Activated CD8-positive, alpha-beta T cell treated with anti-CD3 and anti-CD28 coated beads for 36 hours (primary cell): ENCODE data around the gene CSTF2T. TPM values are rescaled to one million over a fixed set of nuclear protein-coding genes. Genes with fewer than 3 reads are reported as not detected.
"Not testable (repeated sequence)": the region's sequence is repeated elsewhere in the genome, so short reads cannot be mapped to it uniquely, and the experiment has no call there.

ENCODE experiments used
- ATAC-seq: fragments of 200-7000 bp; cut with Tn5 transposase; one replicate; pipeline ENCODE4 v1.10.0; 2021; ENCODE audit warnings: mild to moderate bottlenecking, moderate library complexity
- CTCF ChIA-PET: fragments of 350-600 bp; sonication (Branson Sonifier 250); formaldehyde crosslinking; loops from one replicate; lab custom pipeline; 2021; ENCODE audit warnings: antibody characterized with exemption; lab: Charles Lee
- POLR2A ChIA-PET: fragments of 350-600 bp; sonication (Branson Sonifier 250); formaldehyde crosslinking; loops from one replicate; lab custom pipeline; 2021; ENCODE audit warnings: antibody characterized with exemption; lab: Charles Lee
- DNase-seq: peaks from one replicate; pipeline ENCODE4 v3.0.0-alpha.2; 2020
- H3K27ac Mint-ChIP-seq: one replicate; pipeline ENCODE4 v1.8.0; 2021; ENCODE audit warnings: mild to moderate bottlenecking, mixed read lengths
- H3K27me3 Mint-ChIP-seq: one replicate; pipeline ENCODE4 v1.8.0; 2021; ENCODE audit warnings: mixed read lengths
- H3K36me3 Mint-ChIP-seq: one replicate; pipeline ENCODE4 v1.8.0; 2021; ENCODE audit warnings: low read depth, mixed read lengths
- H3K4me1 Mint-ChIP-seq: one replicate; pipeline ENCODE4 v1.8.0; 2021; ENCODE audit warnings: low read depth, mixed read lengths
- H3K4me3 Mint-ChIP-seq: one replicate; pipeline ENCODE4 v1.8.0; 2021; ENCODE audit warnings: mild to moderate bottlenecking, moderate library complexity, mixed read lengths
- H3K9me3 Mint-ChIP-seq: one replicate; pipeline ENCODE4 v1.8.0; 2021; ENCODE audit warnings: mixed read lengths
- CTCF ChIP-seq: fragments of 200-600 bp; IDR thresholded peaks from one replicate; pipeline ENCODE4 v1.8.0; 2022; ENCODE audit warnings: antibody characterized with exemption, mild to moderate bottlenecking
- intact Hi-C: fragments of 100-400 bp; cut with micrococcal nuclease; formaldehyde crosslinking; loops from one replicate; pipeline ENCODE4 v1.10.0; 2022
- total RNA-seq, 2 experiments: library from RNA; stranded (reverse); gene quantifications; one replicate each; pipeline ENCODE4 v1.2.3, GENCODE V29; 2021

Gene CSTF2T
- total RNA-seq, 2 experiments from 2014 or later = 21.2 to 21.7 TPM

- H3K27me3 Mint-ChIP-seq = peaks cover 3% of the 10 kb centered on the region
- H3K4me1 Mint-ChIP-seq = peaks cover 3% of the 10 kb centered on the region
- ATAC-seq = no peak
- no peak overlapping the region for H3K4me3 Mint-ChIP-seq
- no peak for TF ChIP-seq CTCF
- no peaks in the 10 kb centered on the region for H3K36me3 Mint-ChIP-seq
- CTCF ChIA-PET = no interaction called here
- DNase-seq = no peak
- H3K9me3 Mint-ChIP-seq = no peaks in the 10 kb centered on the region
- POLR2A ChIA-PET = no interaction called here
- intact Hi-C loops = no loop called here
- no peak overlapping the region for H3K27ac Mint-ChIP-seq
Observed at GRCh38 chr10:51689536-51689935, 9.9 kb downstream of the CSTF2T start.

GRCh38 chr10:51688826-51689225 lies 10.6 kb downstream of the CSTF2T start:
- H3K4me1 Mint-ChIP-seq, H3K9me3 Mint-ChIP-seq, intact Hi-C loops, H3K27me3 Mint-ChIP-seq, H3K27ac Mint-ChIP-seq, ATAC-seq, H3K4me3 Mint-ChIP-seq, CTCF ChIA-PET, DNase-seq, H3K36me3 Mint-ChIP-seq: not testable (repeated sequence)
- POLR2A ChIA-PET = interaction anchor here (0.9 kb wide), 1 partner anchor 12 kb away, joined by 3 read pairs; no protein-coding TSS in a partner anchor

- intact Hi-C loops = no loop called here
- ChIA-PET CTCF (no interaction called here), POLR2A (no interaction called here)
- ATAC-seq (no peak), DNase-seq (no peak)
- Mint-ChIP-seq H3K4me3 (no peak overlapping the region), H3K4me1 (no peaks in the 10 kb centered on the region), H3K27ac (no peak overlapping the region), H3K27me3 (peaks cover 9% of the 10 kb centered on the region), H3K9me3 (no peaks in the 10 kb centered on the region), H3K36me3 (no peaks in the 10 kb centered on the region)
- no peak for TF ChIP-seq CTCF
Observed at GRCh38 chr10:51687296-51687695, 12.1 kb downstream of the CSTF2T start.

- ATAC-seq = no peak
- H3K4me1 Mint-ChIP-seq = no peaks in the 10 kb centered on the region
- no peaks in the 10 kb centered on the region for H3K36me3 Mint-ChIP-seq
- no peaks in the 10 kb centered on the region for H3K9me3 Mint-ChIP-seq
- no peak overlapping the region for H3K4me3 Mint-ChIP-seq
- CTCF ChIA-PET = no interaction called here
- POLR2A ChIA-PET = no interaction called here
- intact Hi-C loops = no loop called here
- TF ChIP-seq CTCF = no peak
- H3K27ac Mint-ChIP-seq = no peak overlapping the region
- DNase-seq = no peak
- peaks cover 11% of the 10 kb centered on the region for H3K27me3 Mint-ChIP-seq
Observed at GRCh38 chr10:51685768-51686167, 13.6 kb downstream of the CSTF2T start.

- DNase-seq = no peak
- H3K4me3 Mint-ChIP-seq = no peak overlapping the region
- ChIA-PET CTCF (no interaction called here), POLR2A (no interaction called here)
- no peak for ATAC-seq
- TF ChIP-seq CTCF = no peak
- H3K9me3 Mint-ChIP-seq = no peaks in the 10 kb centered on the region
- H3K27ac Mint-ChIP-seq = no peak overlapping the region
- H3K27me3 Mint-ChIP-seq = peaks cover 22% of the 10 kb centered on the region
- no peaks in the 10 kb centered on the region for H3K4me1 Mint-ChIP-seq
- intact Hi-C loops = no loop called here
- no peaks in the 10 kb centered on the region for H3K36me3 Mint-ChIP-seq
Observed at GRCh38 chr10:51683031-51683691, 16.2 kb downstream of the CSTF2T start.
